Activated CD4-positive, alpha-beta T cell treated with anti-CD3 and anti-CD28 coated beads for 24 hours (primary cell): Measurements from ENCODE around the gene PRKCB.

Experiments
- DNase-seq, 2 donors: peaks; one replicate each; pipeline ENCODE4 v3.0.0-alpha.2; 2020; ENCODE audit warnings: low read depth in 2 of 2

The PRKCB gene

GRCh38 chr16:24041834-24042631, 206.2 kb downstream of the PRKCB start:
- peak; percentile 76 to 77 for DNase-seq

DNA sequence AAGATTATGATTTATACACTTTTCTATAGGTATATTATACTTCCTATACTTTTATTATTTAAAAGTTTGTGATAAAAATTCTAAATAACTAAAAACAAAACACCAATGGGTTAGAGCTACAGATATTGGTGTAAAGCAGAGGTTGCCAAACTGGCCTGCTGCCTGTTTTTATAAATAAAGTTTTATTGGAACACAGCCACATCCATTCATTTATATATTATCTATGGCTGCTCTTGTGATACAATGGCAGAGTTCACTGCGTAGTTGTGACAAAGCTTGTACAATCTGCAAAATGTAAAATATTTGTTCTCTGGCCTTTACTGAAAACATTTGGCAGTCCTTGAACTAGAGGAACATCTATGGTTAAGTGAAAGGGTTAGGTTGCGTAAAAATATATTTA, 208.7 kb downstream of the PRKCB start:
- DNase-seq: no peak

- no peak for DNase-seq
These were observed 209.9 kb downstream of the PRKCB start for GRCh38 chr16:24045641-24046040.

- DNase-seq: no peak
These were observed 210.7 kb downstream of the PRKCB start for GRCh38 chr16:24046442-24046841.

- no peak for DNase-seq
These were observed 213.3 kb downstream of the PRKCB start for GRCh38 chr16:24049113-24049512.

- DNase-seq: no peak
These were observed 215.3 kb downstream of the PRKCB start for GRCh38 chr16:24051125-24051524.

DNA sequence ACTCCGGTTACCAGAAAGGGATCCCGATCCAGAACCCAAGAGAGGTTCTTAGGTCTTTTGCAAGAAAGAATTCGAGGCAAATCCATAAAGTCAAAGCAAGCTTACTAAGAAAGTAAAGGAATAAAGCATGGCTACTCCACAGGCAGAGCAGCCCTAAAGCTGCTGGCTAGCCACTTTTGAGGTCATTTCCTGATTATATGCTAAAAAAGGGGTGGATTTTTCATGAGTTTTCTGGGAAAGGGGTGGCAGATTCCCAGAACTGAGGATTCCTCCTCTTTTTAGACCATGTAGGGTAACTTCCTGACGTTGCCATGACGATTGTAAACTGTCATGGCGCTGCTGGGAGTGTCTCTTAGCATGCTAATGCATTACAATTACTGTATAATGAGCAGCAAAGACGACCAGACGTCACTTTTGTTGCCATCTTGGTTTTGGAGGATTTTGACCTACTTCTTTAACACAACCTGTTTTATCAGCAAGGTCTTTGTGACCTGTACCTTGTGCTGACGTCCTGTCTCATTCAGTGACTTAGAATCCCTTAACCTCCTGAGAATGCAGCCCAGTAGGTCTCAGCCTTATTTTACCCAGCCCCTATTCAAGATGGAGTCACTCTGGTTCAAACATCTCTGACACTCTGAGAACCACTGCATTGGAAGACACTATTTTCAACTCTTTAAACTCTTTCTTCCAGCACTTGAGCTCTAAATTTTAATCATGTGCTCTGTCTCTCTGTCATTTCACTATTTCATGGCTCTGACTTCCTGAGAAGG, 216.7 kb downstream of the PRKCB start:
- no peak for DNase-seq

DNA sequence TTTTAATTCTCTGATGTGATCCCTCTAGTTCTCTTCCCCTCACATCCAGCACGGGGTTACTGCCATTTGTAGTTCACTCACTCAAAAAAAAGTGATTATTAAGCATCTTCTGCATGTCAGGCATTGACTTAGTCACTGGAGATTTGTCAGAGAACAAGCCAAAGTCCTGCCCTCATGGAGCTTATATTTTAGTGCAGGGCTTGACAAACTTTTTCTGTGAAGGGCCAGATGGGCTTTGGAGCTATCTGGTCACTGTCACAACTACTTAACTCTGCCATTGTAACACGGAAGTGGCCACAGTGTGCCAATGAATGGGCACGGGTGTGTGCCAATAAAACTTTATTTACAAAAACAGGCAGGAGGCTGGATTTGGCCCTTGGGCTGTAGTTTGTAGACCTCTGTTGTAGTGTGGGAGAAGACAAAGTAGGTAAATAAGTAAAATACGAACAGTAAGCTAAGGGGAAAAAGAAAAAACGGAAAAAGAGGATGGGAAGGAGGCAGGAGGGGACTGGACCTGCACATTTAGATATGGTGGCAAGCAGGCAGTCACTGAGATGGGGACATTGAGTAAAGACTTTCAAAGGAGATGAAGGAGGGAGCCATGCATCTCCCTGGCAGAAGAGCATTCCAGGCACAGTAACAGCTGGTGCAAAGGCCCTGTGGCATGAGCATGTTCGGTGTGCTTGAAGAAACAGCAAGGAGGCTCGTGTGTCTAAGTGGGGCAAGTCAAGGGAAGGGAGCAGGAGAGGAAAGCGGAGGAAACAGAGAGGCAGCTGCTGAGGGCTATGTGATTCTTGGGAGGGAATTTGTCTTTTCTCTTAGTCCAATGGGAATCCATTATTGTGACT, 217.5 kb downstream of the PRKCB start:
- no peak for DNase-seq

GRCh38 chr16:24054741-24055491, 219.1 kb downstream of the PRKCB start:
- DNase-seq: no peak

DNA sequence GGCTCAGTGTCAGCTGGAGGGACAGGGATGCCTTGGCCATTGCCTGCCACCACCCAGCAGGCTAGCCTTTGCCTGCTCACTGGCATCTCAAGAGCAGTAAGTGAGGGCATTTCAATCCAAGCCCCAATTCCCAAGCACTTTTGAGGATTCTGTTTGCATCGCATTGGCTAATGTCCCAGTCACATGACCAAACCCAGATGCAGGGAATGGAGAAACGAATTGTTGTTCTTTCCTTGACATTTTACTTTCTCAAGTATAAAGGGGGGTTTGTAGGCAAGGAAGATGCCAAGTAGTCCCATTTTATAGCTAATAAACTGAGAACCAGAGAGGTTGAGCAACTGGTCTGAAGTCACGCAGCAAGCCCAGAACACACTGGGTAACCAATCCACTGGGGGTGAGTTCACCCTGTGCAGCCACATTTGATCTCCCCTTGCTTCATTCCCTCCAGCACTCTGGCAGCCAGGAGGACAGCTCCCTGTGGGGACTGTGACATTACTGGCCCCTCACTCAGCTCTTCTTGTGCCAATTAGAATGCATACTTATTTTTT, 226.6 kb downstream of the PRKCB start:
- DNase-seq: no peak

DNA sequence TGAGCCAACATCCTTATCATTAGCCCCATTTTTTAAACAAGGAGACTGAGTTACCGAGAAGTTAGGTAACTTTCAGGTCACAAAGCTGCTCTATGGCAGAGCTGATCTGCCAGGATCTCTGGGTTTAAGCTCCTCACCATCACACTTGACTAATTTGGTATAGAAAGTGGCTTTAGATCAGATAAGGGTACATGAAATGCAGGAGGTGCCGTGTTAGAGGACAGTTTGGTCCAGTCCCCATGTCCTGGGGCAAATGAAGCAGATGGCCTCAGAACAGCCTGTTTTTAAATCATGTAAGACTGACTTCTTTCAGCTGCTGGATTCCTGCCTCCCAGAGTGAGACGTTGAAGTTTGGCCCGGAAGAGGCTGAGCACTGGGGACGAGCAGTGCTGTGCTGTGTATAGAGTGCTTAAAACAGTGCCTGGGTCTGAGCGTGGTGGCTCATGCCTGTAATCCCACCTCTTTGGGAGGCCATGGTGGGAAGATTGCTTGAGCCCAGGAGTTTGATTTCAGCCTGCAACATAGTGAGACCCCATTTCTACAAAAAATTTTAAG, 233.3 kb downstream of the PRKCB start:
- DNase-seq: no peak

GRCh38 chr16:24070851-24071250, 235.1 kb downstream of the PRKCB start:
- peak; percentile 2 to 11 for DNase-seq

- DNase-seq: no peak
These were observed 236.0 kb downstream of the PRKCB start for GRCh38 chr16:24071666-24072360.

DNA sequence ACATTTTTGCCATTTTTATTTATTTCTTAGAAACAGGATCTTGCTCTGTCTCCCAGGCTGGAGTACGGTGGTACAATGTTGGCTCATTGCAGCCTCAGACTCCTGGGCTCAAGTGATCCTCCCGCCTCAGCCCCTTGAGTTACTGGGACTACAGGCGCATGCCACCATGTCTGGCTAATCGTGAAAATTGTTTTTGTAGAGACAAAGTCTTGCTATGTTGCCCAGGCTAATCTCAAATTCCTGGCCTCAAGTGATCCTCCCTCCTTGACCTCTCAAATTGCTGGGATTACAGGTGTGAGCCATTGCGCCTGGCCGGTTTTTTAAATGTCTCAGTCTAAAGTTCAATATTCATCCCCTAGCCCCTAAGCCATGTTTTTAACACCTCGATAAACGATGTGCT, 237.5 kb downstream of the PRKCB start:
- DNase-seq: no peak

DNA sequence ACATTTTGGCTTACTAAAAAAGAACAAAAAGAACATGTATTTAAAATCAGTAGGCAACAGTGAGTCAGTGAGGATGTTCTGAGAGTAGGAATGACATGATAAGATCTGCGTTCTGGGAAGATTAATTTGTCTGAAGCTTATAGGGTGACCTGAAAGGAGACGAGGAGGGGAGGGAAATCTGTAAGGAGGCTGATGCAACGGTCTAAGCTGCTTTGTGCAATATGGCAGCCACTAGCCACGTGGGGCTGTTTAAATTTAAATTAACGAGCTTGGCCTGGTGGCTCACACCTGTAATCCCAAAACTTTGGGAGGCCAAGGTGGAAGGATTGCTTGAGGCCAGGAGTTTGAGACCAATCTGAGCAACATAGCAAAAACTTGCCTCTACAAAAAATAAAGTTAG, 238.8 kb downstream of the PRKCB start:
- DNase-seq: no peak

DNA sequence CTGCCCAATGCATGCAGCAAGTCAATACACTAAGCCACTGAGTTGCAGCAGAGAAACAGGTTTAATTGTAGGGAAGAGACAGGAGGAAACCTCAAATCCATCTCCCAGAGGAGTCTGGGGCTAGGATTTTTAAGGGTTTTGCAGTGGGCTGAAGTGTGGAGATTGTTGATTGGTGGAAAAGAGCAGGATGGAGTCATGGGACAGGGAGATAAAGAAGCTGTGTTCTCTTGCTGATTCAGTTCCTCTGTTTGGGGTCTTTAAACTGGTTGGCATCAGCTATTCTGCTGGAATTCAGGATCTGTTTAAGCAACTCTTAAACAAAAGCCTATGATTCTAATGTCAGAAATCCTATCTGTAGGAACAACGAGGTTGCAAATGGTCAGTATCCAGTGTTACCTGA, 239.5 kb downstream of the PRKCB start:
- DNase-seq: no peak

- peak in 1 of 2 donors; percentile 2 for DNase-seq
These were observed 240.3 kb downstream of the PRKCB start for GRCh38 chr16:24075931-24076716.

GRCh38 chr16:24077292-24077691, 241.5 kb downstream of the PRKCB start:
- no peak for DNase-seq

GRCh38 chr16:24077966-24078365, 242.2 kb downstream of the PRKCB start:
- no peak for DNase-seq
